HepG2 (cell line): ENCODE data around the gene LINGO3. TPM values are rescaled to one million over a fixed set of nuclear protein-coding genes. Genes with fewer than 3 reads are reported as not detected.

Experiments used
- BHLHE40 ChIP-seq: IDR thresholded peaks from 2 replicates; pipeline ENCODE4 v1.6.1; 2011; ENCODE audit warnings: low read length, improper control_type of control experiment
- CCDC6 ChIP-seq: sonication (generic); formaldehyde crosslinking; IDR thresholded peaks from 2 replicates; pipeline ENCODE4 v1.8.1; 2022; ENCODE audit warnings: mild to moderate bottlenecking, missing genetic modification reagents, moderate library complexity
- ETV6 ChIP-seq: sonication (generic); formaldehyde crosslinking; conservative IDR thresholded peaks from 2 replicates; pipeline ENCODE4 v1.4.0; 2020; ENCODE audit warnings: missing genetic modification reagents
- HMGXB3 ChIP-seq: sonication (generic); formaldehyde crosslinking; IDR thresholded peaks from 2 replicates; pipeline ENCODE4 v1.4.0; 2020; ENCODE audit warnings: missing genetic modification reagents, borderline replicate concordance
- KDM5B ChIP-seq: sonication (generic); formaldehyde crosslinking; IDR thresholded peaks from 2 replicates; pipeline ENCODE4 v1.4.0; 2020; ENCODE audit warnings: missing genetic modification reagents, mild to moderate bottlenecking, borderline replicate concordance
- MYPOP ChIP-seq: sonication (generic); formaldehyde crosslinking; IDR thresholded peaks from 2 replicates; pipeline ENCODE4 v1.8.1; 2023; ENCODE audit warnings: mild to moderate bottlenecking, moderate library complexity, missing genetic modification reagents
- NFE2L1 ChIP-seq: sonication (generic); formaldehyde crosslinking; IDR thresholded peaks from 2 replicates; pipeline ENCODE4 v1.4.0; 2020; ENCODE audit warnings: missing genetic modification reagents, mild to moderate bottlenecking, borderline replicate concordance
- PHB2 ChIP-seq: fragments of 450-650 bp; IDR thresholded peaks from 2 replicates; pipeline ENCODE4 v1.6.1; 2018; ENCODE audit not compliant: partially characterized antibody
- SIX1 ChIP-seq: sonication (generic); formaldehyde crosslinking; IDR thresholded peaks from 2 replicates; pipeline ENCODE4 v1.4.0; 2020; ENCODE audit warnings: missing genetic modification reagents, borderline replicate concordance
- SKIL ChIP-seq: sonication (generic); formaldehyde crosslinking; IDR thresholded peaks from 2 replicates; pipeline ENCODE4 v1.8.0; 2022; ENCODE audit warnings: missing genetic modification reagents, mild to moderate bottlenecking, moderate library complexity, borderline replicate concordance
- ZMAT3 ChIP-seq: sonication (generic); formaldehyde crosslinking; conservative IDR thresholded peaks from 2 replicates; pipeline ENCODE4 v1.7.0; 2021; ENCODE audit warnings: missing genetic modification reagents
- ZMYM2 ChIP-seq: sonication (generic); formaldehyde crosslinking; IDR thresholded peaks from 2 replicates; pipeline ENCODE4 v1.8.0; 2022; ENCODE audit warnings: mild to moderate bottlenecking, missing genetic modification reagents
- ZNF234 ChIP-seq: sonication (generic); formaldehyde crosslinking; conservative IDR thresholded peaks from 2 replicates; pipeline ENCODE4 v1.5.1; 2020; ENCODE audit warnings: mild to moderate bottlenecking, missing genetic modification reagents
- ZNF30 ChIP-seq: sonication (generic); formaldehyde crosslinking; IDR thresholded peaks from 2 replicates; pipeline ENCODE4 v1.5.0; 2020; ENCODE audit warnings: mild to moderate bottlenecking, missing genetic modification reagents
- ZNF746 ChIP-seq: sonication (generic); formaldehyde crosslinking; IDR thresholded peaks from 2 replicates; pipeline ENCODE4 v1.8.0; 2022; ENCODE audit warnings: mild to moderate bottlenecking, missing genetic modification reagents
- ZNF749 ChIP-seq: sonication (generic); formaldehyde crosslinking; IDR thresholded peaks from 2 replicates; pipeline ENCODE4 v1.8.0; 2022; ENCODE audit warnings: mild to moderate bottlenecking, missing genetic modification reagents, moderate library complexity, borderline replicate concordance
- ZNF766 ChIP-seq: sonication (generic); formaldehyde crosslinking; IDR thresholded peaks from 2 replicates; pipeline ENCODE4 v1.5.0; 2020; ENCODE audit warnings: missing genetic modification reagents, borderline replicate concordance
- ZNF781 ChIP-seq: sonication (generic); formaldehyde crosslinking; IDR thresholded peaks from 2 replicates; pipeline ENCODE4 v1.5.1; 2020; ENCODE audit warnings: borderline replicate concordance, mild to moderate bottlenecking, missing genetic modification reagents; ENCODE audit errors: not compliant biosample characterization
- polyA plus RNA-seq, 8 experiments: library from polyadenylated mRNA; depleted of rRNA in 3 of 8; stranded (reverse) in 7 of 8; unstranded in 1 of 8; fragments of >200 nt; fragmentation: Illumina TruSeq in 4 of 8; extraction: Trizol in 4 of 8; gene quantifications; 2 replicates each; pipeline versions ENCODE4 v1.2.1 to v1.2.3, GENCODE V29; 2011 to 2016; ENCODE audit warnings: low read depth in 4 of 8, missing spikeins in 1 of 8, mixed read lengths in 1 of 8; ENCODE audit not compliant: insufficient read depth in 1 of 8
- total RNA-seq, 5 experiments: library from RNA; depleted of rRNA; stranded (reverse); fragments of >200 nt; fragmentation: Illumina TruSeq; extraction: Trizol; gene quantifications; 2 replicates each; pipeline ENCODE4 v1.2.3, GENCODE V29; 2016; ENCODE audit warnings: low read depth in 1 of 5

The LINGO3 gene
- total and polyA plus RNA-seq, 2 of the 13 experiments (the other 11 are each of a cell fraction or from before 2014, with no cell fraction given), result not detected

- TF ChIP-seq HMGXB3 (CRISPR knock-in tag), result no peak
- 0 out of 2 replicates have a peak, but pooled peaks have one; percentile 31 for TF ChIP-seq ZMAT3 (CRISPR knock-in tag)
- TF ChIP-seq CCDC6 (CRISPR knock-in tag), result peak; percentile 85
- TF ChIP-seq BHLHE40, result peak; percentile 77
- TF ChIP-seq NFE2L1, result no peak
- peak; percentile 46; the same call in 1 of the 2 replicates for TF ChIP-seq KDM5B (CRISPR knock-in tag)
- peak; percentile 88 for TF ChIP-seq MYPOP
- no peak for TF ChIP-seq ZNF781 (CRISPR knock-in tag)
- TF ChIP-seq ZNF749, result peak; percentile 51; the same call in 1 of the 2 replicates
- peak; percentile 81; the same call in 1 of the 2 replicates for TF ChIP-seq ZNF234
- 0 out of 2 replicates have a peak, but pooled peaks have one; percentile 33 for TF ChIP-seq ZMYM2 (CRISPR knock-in tag)
- TF ChIP-seq SIX1 (CRISPR knock-in tag), result peak; percentile 42; the same call in 1 of the 2 replicates
- TF ChIP-seq ZNF766 (CRISPR knock-in tag), result peak; percentile 39; the same call in 1 of the 2 replicates
- TF ChIP-seq SKIL (CRISPR knock-in tag), result no peak
- TF ChIP-seq ETV6 (CRISPR knock-in tag), result peak; percentile 84; the same call in 1 of the 2 replicates
- TF ChIP-seq ZNF746 (CRISPR knock-in tag), result peak; percentile 52; the same call in 1 of the 2 replicates
- TF ChIP-seq PHB2, result no peak
- TF ChIP-seq ZNF30 (CRISPR knock-in tag), result no peak
These were observed 38.5 kb downstream of the LINGO3 start (continued) for GRCh38 chr19:2269244-2270156.
